ENCODE data around the gene LCP1. TPM values are rescaled to one million over a fixed set of nuclear protein-coding genes. Genes with fewer than 3 reads are reported as not detected.

LCP1 gene
- total RNA-seq, 1 experiment from 2014 or later, result 32.1 TPM

DNA sequence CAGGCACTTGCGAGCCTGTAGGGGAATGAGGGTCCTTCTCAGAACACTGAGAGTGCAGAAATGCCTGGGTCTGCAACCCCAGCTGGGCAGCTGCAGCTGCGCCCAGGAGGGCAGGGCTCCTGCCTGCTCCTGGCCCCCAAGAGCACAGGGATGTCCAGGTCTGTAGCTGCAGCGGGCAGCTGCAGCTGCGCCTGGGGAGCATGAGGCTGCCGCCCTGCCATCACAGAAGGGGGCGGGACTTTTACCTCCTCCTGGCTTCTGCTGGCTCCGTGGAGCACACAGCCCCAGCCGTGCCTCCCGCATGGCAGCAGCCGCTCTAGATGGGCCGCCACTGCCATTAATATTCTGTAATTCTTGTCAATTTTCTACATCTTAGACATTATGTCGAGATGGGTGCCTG is 95.0 kb downstream of the LCP1 start:
- TF ChIP-seq, protein P1, sequence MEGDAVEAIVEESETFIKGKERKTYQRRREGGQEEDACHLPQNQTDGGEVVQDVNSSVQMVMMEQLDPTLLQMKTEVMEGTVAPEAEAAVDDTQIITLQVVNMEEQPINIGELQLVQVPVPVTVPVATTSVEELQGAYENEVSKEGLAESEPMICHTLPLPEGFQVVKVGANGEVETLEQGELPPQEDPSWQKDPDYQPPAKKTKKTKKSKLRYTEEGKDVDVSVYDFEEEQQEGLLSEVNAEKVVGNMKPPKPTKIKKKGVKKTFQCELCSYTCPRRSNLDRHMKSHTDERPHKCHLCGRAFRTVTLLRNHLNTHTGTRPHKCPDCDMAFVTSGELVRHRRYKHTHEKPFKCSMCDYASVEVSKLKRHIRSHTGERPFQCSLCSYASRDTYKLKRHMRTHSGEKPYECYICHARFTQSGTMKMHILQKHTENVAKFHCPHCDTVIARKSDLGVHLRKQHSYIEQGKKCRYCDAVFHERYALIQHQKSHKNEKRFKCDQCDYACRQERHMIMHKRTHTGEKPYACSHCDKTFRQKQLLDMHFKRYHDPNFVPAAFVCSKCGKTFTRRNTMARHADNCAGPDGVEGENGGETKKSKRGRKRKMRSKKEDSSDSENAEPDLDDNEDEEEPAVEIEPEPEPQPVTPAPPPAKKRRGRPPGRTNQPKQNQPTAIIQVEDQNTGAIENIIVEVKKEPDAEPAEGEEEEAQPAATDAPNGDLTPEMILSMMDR (IDR thresholded peaks at IDR 0.05; ENCODE audit: insufficient read depth in 1 of 2, low read depth in 1 of 2, low read length in 1 of 2, severe bottlenecking in 1 of 2, unreplicated experiment in 1 of 2), result no peak
- Mint-ChIP-seq H3K27ac (ENCODE audit: unreplicated experiment) (no peak overlapping the region), H3K4me1 (ENCODE audit: low read depth, unreplicated experiment) (no peaks in the 10 kb centered on the region), H3K9me3 (ENCODE audit: unreplicated experiment) (no peaks in the 10 kb centered on the region), H3K36me3 (ENCODE audit: insufficient read depth, unreplicated experiment) (no peaks in the 10 kb centered on the region), H3K27me3 (ENCODE audit: insufficient read depth, unreplicated experiment) (peaks cover 16% of the 10 kb centered on the region), H3K4me3 (ENCODE audit: unreplicated experiment) (no peak overlapping the region)
- ChIA-PET CTCF (no interaction called here), POLR2A (no interaction called here)
- H3K4me1 ChIP-seq, result no peaks in the 10 kb centered on the region
- DNase-seq, result no peak
- no peaks in the 10 kb centered on the region for H3K27me3 ChIP-seq (replicated peaks; ENCODE audit: control insufficient read depth, insufficient read depth, low read length)
- BruUV-seq (replicated peaks), result no TSS peak
- H3K4me3 ChIP-seq (ENCODE audit: low read depth, low read length), result no peak overlapping the region
- H3K36me3 ChIP-seq (ENCODE audit: control insufficient read depth, insufficient read depth, low read length), result no peaks in the 10 kb centered on the region
- H3K9me3 ChIP-seq, result no peaks in the 10 kb centered on the region; the same call in 1 of the 2 replicates
- intact Hi-C loops (cut with micrococcal nuclease; ENCODE audit: unreplicated experiment), result no loop called here

DNA sequence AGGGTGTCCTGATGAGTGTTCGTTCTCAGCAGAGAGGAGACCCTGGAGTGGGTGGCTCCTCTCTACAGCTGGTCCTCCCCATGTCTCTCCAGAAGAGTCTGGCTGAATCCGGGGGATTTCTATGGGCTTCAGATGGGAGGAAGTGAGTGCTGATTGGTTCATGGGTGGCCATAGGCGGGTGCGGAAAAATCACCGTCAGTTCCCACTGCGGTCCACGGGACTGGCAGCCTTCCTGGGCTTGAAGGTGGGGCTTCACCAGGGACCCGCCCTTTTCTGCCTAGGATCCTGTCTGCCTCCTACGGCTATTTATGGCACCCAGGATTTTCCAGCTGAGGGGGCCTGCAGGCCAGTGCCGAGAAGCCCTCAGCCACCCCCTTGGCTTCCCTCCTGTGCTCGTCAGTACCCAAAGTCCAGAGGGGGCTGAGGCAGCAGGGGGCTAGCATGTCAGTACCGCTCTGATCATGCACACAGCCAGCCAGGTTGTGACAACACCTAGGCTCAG is 95.5 kb downstream of the LCP1 start:
- CTCF ChIA-PET, result no interaction called here
- H3K4me3 ChIP-seq (ENCODE audit: low read depth, low read length), result no peak overlapping the region
- Mint-ChIP-seq H3K9me3 (ENCODE audit: unreplicated experiment) (no peaks in the 10 kb centered on the region), H3K27me3 (ENCODE audit: insufficient read depth, unreplicated experiment) (peaks cover 16% of the 10 kb centered on the region), H3K4me3 (ENCODE audit: unreplicated experiment) (no peak overlapping the region), H3K4me1 (ENCODE audit: low read depth, unreplicated experiment) (no peaks in the 10 kb centered on the region), H3K27ac (ENCODE audit: unreplicated experiment) (no peak overlapping the region), H3K36me3 (ENCODE audit: insufficient read depth, unreplicated experiment) (no peaks in the 10 kb centered on the region)
- intact Hi-C loops (cut with micrococcal nuclease; ENCODE audit: unreplicated experiment), result no loop called here
- no TSS peak for BruUV-seq (replicated peaks)
- H3K9me3 ChIP-seq, result no peaks in the 10 kb centered on the region; the same call in 1 of the 2 replicates
- POLR2A ChIA-PET, result no interaction called here
- DNase-seq, result no peak
- no peaks in the 10 kb centered on the region for H3K4me1 ChIP-seq
- TF ChIP-seq, protein P1 (IDR thresholded peaks at IDR 0.05; ENCODE audit: insufficient read depth in 1 of 2, low read depth in 1 of 2, low read length in 1 of 2, severe bottlenecking in 1 of 2, unreplicated experiment in 1 of 2), result no peak
- H3K36me3 ChIP-seq (ENCODE audit: control insufficient read depth, insufficient read depth, low read length), result no peaks in the 10 kb centered on the region
- H3K27me3 ChIP-seq (replicated peaks; ENCODE audit: control insufficient read depth, insufficient read depth, low read length), result no peaks in the 10 kb centered on the region

DNA sequence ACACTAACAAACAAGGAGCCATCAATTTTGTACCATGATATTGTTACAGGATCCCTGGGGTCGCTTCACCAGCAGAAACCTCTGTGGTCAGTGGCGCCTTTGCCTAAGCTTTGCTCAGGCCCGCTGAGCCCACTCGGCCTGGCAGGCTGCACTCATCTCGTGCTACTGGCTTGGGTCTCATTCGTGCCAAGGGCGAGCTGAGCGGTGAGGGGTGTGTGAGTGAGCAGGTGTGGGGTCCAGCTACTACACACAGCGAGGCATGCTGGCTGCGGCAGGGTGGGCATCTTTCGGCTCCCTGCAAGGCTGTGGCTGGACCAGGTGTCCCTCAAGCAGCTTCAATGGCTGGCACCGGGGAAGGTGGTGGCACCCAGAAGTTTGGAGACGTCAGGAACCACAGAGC is 96.2 kb downstream of the LCP1 start:
- H3K9me3 Mint-ChIP-seq (ENCODE audit: unreplicated experiment), result no peaks in the 10 kb centered on the region
- intact Hi-C loops (cut with micrococcal nuclease; ENCODE audit: unreplicated experiment), result no loop called here
- no peaks in the 10 kb centered on the region for H3K36me3 Mint-ChIP-seq (ENCODE audit: insufficient read depth, unreplicated experiment)
- DNase-seq, result no peak
- Histone ChIP-seq H3K9me3 (no peaks in the 10 kb centered on the region; the same call in 1 of the 2 replicates), H3K36me3 (ENCODE audit: control insufficient read depth, insufficient read depth, low read length) (no peaks in the 10 kb centered on the region), H3K27me3 (replicated peaks; ENCODE audit: control insufficient read depth, insufficient read depth, low read length) (no peaks in the 10 kb centered on the region), H3K4me3 (ENCODE audit: low read depth, low read length) (no peak overlapping the region), H3K4me1 (no peaks in the 10 kb centered on the region)
- no peak overlapping the region for H3K4me3 Mint-ChIP-seq (ENCODE audit: unreplicated experiment)
- TF ChIP-seq, protein P1 (IDR thresholded peaks at IDR 0.05; ENCODE audit: insufficient read depth in 1 of 2, low read depth in 1 of 2, low read length in 1 of 2, severe bottlenecking in 1 of 2, unreplicated experiment in 1 of 2), result no peak
- CTCF ChIA-PET, result no interaction called here
- BruUV-seq (replicated peaks), result no TSS peak
- H3K4me1 Mint-ChIP-seq (ENCODE audit: low read depth, unreplicated experiment), result no peaks in the 10 kb centered on the region
- peaks cover 12% of the 10 kb centered on the region for H3K27me3 Mint-ChIP-seq (ENCODE audit: insufficient read depth, unreplicated experiment)
- POLR2A ChIA-PET, result no interaction called here
- H3K27ac Mint-ChIP-seq (ENCODE audit: unreplicated experiment), result no peak overlapping the region
